KBM-7 (cell line): ENCODE measurements around the gene DPYSL4.

Experiments used
- DNase-seq: peaks from one replicate; pipeline ENCODE4 v3.0.0-alpha.2; 2015
- in situ Hi-C: fragments of 300-500 bp; cut with MboI; formaldehyde crosslinking; loops from 2 replicates; pipeline ENCODE4 v1.14.3; 2020; ENCODE audit warnings: low sequenced_read_pairs, low pct_unique_long_range_greater_than_20kb, mixed read lengths

The DPYSL4 gene

DNA sequence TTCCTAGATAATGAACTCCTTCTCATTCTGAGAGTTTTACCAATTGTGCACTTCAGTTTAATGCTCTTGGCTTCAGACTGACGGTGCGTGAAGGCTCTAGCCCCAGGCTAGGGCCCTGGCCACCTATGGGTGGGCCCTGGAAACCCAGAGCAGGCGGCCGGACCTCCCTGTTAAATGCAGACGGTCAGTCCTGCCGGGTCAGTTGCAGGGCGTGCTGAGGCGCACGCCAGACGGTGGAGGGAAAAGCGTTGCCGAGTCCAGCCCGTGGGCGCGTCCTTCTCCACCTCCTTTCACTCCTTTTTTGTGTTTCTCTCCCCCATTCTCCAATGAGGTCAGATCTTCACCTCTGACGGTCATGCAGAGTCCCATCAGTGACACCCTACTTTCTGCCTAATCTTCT, 2.3 kb downstream of the DPYSL4 start:
- DNase-seq, result no peak
- in situ Hi-C loops, result no loop called here

- in situ Hi-C loops, result no loop called here
- DNase-seq, result no peak
Observed at GRCh38 chr10:132189810-132190422, 3.2 kb downstream of the DPYSL4 start.

DNA sequence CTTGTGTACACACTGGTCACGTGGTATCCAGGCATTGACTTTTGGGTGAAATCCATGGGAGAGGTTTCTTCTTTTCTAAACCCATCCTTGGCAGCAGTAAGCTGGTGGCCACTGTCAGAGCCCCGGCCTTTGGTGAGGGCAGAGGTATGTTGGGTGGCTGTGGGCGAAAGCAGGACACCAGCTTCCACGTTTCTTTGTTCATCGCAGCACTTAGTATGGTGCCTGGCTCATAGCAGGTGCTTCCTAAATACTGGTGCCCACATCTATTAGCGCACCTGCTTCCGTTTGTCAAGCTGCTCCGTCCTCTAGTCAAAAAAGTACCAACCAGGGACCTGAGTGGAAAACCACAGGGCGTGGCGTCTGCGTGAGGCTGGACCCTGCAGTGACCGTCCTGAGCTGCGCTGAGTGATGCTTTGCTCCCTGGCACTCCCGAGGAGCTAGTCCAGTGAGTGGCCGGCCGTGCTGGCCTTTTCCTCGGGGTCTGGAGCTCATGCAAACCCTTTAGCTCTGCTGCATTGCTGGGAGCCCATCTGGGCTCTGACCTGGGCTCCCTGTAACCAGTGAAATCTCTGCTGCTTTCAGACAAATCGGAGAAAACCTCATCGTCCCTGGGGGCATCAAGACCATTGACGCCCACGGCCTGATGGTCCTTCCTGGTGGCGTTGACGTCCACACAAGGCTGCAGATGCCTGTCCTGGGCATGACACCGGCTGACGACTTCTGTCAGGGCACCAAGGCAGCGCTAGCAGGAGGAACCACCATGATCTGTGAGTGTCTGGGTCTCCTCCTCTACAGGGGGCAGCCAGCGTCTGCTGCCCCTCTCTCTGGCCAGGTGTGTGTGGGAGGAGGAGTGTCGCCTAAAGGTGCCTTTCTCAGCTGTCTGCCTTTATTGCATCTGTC, 5.6 kb downstream of the DPYSL4 start:
- in situ Hi-C loops, result no loop called here
- DNase-seq, result no peak

- DNase-seq, result no peak
- in situ Hi-C loops, result no loop called here
Observed at GRCh38 chr10:132192991-132193665, 6.4 kb downstream of the DPYSL4 start.

DNA sequence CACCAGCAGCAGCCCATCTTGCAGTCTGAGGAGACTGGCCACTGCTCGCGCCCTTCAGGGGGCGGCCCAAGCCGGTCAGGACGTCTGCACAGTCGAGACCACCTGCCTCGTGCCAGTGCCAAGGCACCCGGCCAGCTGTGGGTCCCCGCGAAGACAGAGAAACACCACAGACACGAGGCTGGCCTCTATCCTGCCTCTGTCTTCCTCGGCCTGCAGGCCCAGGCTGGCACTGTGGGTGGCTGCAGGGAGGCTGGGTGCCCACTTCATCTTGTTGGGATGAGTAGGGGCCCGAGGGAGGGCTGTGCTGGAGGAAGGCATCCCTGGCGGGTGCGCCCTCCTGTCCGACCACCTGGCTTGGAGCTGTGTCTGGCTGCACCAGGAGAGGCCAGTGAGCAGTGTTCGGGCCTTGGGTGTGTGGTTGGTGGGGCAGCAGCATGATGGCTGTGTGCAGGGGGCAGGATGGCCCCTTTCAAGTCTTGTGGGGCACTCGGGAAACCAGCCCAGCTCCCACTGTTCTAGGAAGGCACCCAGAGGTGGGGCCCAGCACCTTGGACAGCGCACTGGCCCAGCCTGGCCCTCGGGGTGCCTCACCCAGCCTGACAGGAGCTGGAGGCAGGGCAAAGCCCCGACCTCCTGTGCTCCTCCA, 7.3 kb downstream of the DPYSL4 start:
- in situ Hi-C loops, result no loop called here

GRCh38 chr10:132194726-132195125, 8.0 kb downstream of the DPYSL4 start:
- in situ Hi-C loops, result no loop called here
- DNase-seq, result no peak

More for the DNA sequence above, 7.3 kb downstream of the DPYSL4 start:
- DNase-seq, result peak; percentile 31

GRCh38 chr10:132195366-132196075, 8.8 kb downstream of the DPYSL4 start:
- in situ Hi-C loops, result no loop called here
- DNase-seq, result no peak

GRCh38 chr10:132196178-132197113, 9.7 kb downstream of the DPYSL4 start:
- DNase-seq, result no peak
- in situ Hi-C loops, result no loop called here

DNA sequence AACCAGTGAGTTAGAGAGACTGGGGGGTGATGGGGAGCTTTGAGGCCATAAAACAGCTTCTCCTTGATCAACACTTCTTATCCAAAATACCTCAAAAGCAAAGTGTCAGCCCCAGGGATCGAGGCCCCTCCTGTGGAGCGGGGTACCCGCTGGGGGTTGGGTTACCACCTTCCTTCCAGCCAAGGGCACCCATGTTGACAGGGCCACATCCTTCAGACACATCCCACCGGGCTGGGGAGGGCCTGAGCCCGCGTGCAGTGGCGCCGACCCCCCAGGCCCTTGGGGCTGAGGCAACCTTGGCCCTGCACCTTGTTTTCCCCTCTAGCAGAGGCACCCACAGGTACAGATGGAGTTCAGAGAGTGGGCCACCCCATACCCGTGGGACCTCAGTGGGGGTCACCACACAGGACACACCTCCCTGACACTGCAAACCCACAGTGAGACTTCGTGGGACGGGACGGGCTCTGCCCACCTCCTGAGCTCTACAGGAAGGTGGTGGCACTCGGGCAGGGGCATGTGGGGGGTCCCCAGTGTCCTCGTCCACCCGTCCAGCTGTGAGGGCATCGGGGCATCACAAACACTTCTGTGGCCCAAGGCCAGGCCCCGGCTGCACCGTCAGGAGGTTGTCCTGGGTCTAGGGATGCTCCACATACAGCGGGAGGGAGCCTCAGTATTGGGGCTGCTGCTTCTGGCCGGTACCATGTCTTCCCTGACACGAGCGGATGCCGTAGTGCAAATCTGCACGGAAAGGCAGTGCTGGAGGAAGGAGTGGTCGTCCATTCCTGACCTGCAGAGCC, 10.7 kb downstream of the DPYSL4 start:
- DNase-seq, result no peak
- in situ Hi-C loops, result no loop called here

DNA sequence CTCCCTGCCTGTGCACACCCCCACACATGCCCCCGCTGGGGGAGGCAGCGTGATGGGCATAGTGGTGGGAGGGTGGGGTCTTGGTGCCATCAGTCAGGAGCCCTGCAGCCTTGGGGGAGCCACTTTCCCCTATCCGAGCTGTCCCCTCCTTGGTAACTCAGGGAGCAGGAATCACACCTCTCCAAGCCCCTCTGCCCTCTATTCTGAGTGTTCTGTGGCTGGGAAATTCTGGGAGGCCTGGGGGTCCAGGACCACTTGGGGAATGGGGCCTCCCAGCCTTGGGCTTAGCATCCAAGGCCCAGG, 11.3 kb downstream of the DPYSL4 start:
- in situ Hi-C loops, result no loop called here
- DNase-seq, result no peak

GRCh38 chr10:132198381-132199181, 11.8 kb downstream of the DPYSL4 start:
- DNase-seq, result no peak
- in situ Hi-C loops, result no loop called here

DNA sequence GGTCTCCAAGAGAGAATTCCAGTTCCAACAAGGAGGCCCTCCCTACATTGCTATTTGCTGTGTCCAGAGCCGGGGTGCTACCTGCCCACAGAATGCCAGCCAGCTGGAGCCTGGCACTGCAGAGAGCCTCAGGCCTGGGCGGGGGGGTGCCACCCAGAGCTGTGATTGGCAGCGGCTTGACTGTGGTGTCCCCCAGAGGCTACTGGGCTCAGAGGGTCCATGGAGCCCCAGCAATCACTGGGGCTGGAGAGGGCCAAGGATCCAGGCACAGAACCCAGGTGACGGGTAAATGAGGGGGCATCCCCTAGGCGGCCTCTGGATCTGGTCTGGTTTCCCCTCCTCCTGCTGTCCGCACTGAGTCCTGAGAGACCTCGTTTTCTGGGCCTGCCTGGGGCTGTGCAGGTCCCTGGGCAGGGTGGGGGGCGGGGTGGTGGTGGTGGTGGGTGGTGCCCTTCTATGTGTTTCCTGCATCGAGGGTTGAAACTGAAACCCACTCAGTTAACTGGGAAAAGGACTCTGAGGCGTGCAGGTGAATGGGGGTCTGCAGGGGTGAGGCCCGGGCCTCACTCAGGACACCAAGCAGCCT, 12.6 kb downstream of the DPYSL4 start:
- in situ Hi-C loops, result no loop called here
- no peak for DNase-seq

DNA sequence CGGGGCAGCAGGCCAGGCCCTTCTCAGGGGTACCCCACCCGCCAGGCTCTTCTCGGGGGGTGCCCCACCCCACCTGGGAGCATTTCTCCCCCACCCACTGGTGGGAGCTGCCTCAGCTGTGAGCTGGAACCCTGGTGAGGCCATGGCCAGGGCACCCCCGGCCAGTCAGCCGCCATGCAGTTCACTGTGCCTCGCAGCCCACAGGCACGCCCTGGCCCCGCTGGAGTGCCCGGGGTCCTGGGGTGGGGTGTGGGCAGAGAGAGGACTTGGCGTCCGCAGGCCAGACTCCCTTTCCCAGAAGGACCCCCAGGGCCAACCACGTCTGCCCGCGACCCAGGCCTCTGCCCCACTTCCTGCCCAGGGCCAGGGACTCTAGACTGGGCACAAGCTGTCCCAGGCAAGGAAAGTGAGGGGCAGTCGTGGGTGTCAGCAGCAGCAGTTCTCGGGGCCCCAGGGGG, 13.1 kb downstream of the DPYSL4 start:
- DNase-seq, result no peak
- in situ Hi-C loops, result no loop called here

DNA sequence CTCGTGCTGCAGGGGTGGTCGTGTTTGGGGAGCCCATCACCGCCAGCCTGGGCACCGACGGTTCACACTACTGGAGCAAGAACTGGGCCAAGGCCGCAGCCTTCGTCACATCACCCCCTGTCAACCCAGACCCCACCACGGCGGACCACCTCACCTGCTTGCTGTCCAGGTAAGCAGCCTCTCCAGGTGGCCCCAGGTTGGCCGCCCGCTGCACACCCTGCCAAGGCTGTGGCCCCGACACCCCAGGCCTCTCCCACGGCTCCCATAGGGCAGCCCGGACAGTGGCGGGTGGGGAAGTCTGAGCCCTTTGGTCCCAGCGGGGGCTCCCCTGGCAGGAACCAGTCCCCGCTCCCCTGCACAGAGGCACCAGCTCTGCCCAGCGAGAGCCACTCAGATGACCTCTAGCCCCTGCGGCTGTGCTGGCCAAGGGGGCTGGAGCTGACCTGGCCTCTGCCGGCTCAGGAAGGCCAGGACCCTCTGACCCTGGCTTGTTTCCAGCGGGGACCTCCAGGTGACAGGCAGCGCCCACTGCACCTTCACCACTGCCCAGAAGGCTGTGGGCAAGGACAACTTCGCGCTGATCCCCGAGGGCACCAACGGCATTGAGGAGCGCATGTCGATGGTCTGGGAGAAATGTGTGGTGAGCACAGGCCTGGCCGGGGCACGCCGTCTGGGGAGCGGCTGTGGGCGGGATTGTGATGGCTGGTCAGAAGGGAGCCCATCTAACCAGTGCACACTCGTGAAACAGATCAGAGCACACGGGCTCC, 13.8 kb downstream of the DPYSL4 start:
- DNase-seq, result no peak
- in situ Hi-C loops, result no loop called here

GRCh38 chr10:132201111-132201969, 14.6 kb downstream of the DPYSL4 start:
- DNase-seq, result no peak
- in situ Hi-C loops, result no loop called here
